H9 (cell line): ENCODE results near the gene PIN4. TPM values are rescaled to one million over a fixed set of nuclear protein-coding genes. Genes with fewer than 3 reads are reported as not detected.

Source experiments
- DNase-seq: peaks from one replicate; pipeline ENCODE4 v3.0.0-alpha.2; 2017
- H2AFZ ChIP-seq: one replicate; pipeline ENCODE4 v1.6.1; 2013; ENCODE audit warnings: mild to moderate bottlenecking, low read length, control low read depth, moderate library complexity
- H2AK5ac ChIP-seq: 2 replicates; pipeline ENCODE4 v1.6.1; 2013; ENCODE audit warnings: low read length, control low read depth, mixed read lengths; ENCODE audit not compliant: insufficient read length
- H2BK120ac ChIP-seq: one replicate; pipeline ENCODE4 v1.6.1; 2013; ENCODE audit warnings: low read depth, mild to moderate bottlenecking, low read length, control low read depth, inconsistent platforms; ENCODE audit not compliant: poor library complexity, severe bottlenecking
- H2BK12ac ChIP-seq: 2 replicates; pipeline ENCODE4 v1.6.1; 2013; ENCODE audit warnings: low read length, control low read depth, mixed read lengths, low read depth; ENCODE audit not compliant: insufficient read length
- H2BK15ac ChIP-seq: 2 replicates; pipeline ENCODE4 v1.6.1; 2013; ENCODE audit warnings: low read depth, low read length, control low read depth
- H2BK20ac ChIP-seq: one replicate; pipeline ENCODE4 v1.6.1; 2013; ENCODE audit warnings: low read depth, mild to moderate bottlenecking, low read length, control low read depth, inconsistent platforms; ENCODE audit not compliant: poor library complexity, severe bottlenecking
- H2BK5ac ChIP-seq: 2 replicates; pipeline ENCODE4 v1.6.1; 2013; ENCODE audit warnings: low read length, control low read depth, mixed read lengths; ENCODE audit not compliant: insufficient read length
- H3K14ac ChIP-seq: 2 replicates; pipeline ENCODE4 v1.6.1; 2013; ENCODE audit warnings: low read length, control low read depth; ENCODE audit not compliant: insufficient read depth
- H3K18ac ChIP-seq: 2 replicates; pipeline ENCODE4 v1.6.1; 2013; ENCODE audit warnings: low read depth, mild to moderate bottlenecking, mixed read lengths, low read length, control low read depth; ENCODE audit not compliant: insufficient read length
- H3K23ac ChIP-seq: 2 replicates; pipeline ENCODE4 v1.6.1; 2013; ENCODE audit warnings: low read length, control low read depth, mixed read lengths, low read depth; ENCODE audit not compliant: insufficient read length
- H3K23me2 ChIP-seq: 2 replicates; pipeline ENCODE4 v1.6.1; 2013; ENCODE audit warnings: low read depth, mild to moderate bottlenecking, mixed read lengths, low read length, control low read depth; ENCODE audit not compliant: insufficient read length, poor library complexity, severe bottlenecking
- H3K27ac ChIP-seq: 2 replicates; pipeline ENCODE4 v1.5.1; 2013; ENCODE audit warnings: low read length, control low read depth, mixed read lengths, low read depth; ENCODE audit not compliant: insufficient read length
- H3K27me3 ChIP-seq: 2 replicates; pipeline ENCODE4 v1.6.1; 2013; ENCODE audit warnings: low read length, control low read depth, inconsistent platforms; ENCODE audit not compliant: insufficient read depth
- H3K4ac ChIP-seq: 2 replicates; pipeline ENCODE4 v1.6.1; 2013; ENCODE audit warnings: low read depth, mild to moderate bottlenecking, control low read depth, inconsistent platforms, low read length, moderate library complexity
- H3K4me1 ChIP-seq: 2 replicates; pipeline ENCODE4 v1.6.1; 2013; ENCODE audit warnings: low read length, control low read depth, inconsistent platforms; ENCODE audit not compliant: insufficient read depth
- H3K4me2 ChIP-seq: 2 replicates; pipeline ENCODE4 v1.6.1; 2013; ENCODE audit warnings: low read length, control low read depth, mixed read lengths; ENCODE audit not compliant: insufficient read length, insufficient read depth
- H3K56ac ChIP-seq: 2 replicates; pipeline ENCODE4 v1.6.1; 2013; ENCODE audit warnings: low read depth, mild to moderate bottlenecking, mixed read lengths, low read length, control low read depth; ENCODE audit not compliant: insufficient read length
- H3K79me1 ChIP-seq: 2 replicates; pipeline ENCODE4 v1.6.1; 2013; ENCODE audit warnings: low read depth, mild to moderate bottlenecking, moderate library complexity, low read length, control low read depth, inconsistent platforms; ENCODE audit not compliant: insufficient read depth, poor library complexity, severe bottlenecking
- H3K79me2 ChIP-seq: 2 replicates; pipeline ENCODE4 v1.6.1; 2013; ENCODE audit warnings: low read length, control low read depth, inconsistent platforms; ENCODE audit not compliant: insufficient read depth
- H3K9ac ChIP-seq: 2 replicates; pipeline ENCODE4 v1.6.1; 2013; ENCODE audit warnings: low read length, control low read depth, mixed read lengths; ENCODE audit not compliant: insufficient read length; ENCODE audit errors: extremely low read depth
- H3K9me3 ChIP-seq: one replicate; pipeline ENCODE4 v1.6.1; 2013; ENCODE audit warnings: low read depth, low read length, inconsistent platforms; ENCODE audit not compliant: control insufficient read depth
- H3T11ph ChIP-seq: one replicate; pipeline ENCODE4 v1.6.1; 2013; ENCODE audit warnings: mild to moderate bottlenecking, low read length, control low read depth, inconsistent platforms
- H4K20me1 ChIP-seq: one replicate; pipeline ENCODE4 v1.6.1; 2013; ENCODE audit not compliant: control insufficient read depth, insufficient read length, insufficient read depth
- H4K5ac ChIP-seq: 2 replicates; pipeline ENCODE4 v1.6.1; 2013; ENCODE audit warnings: low read depth, mild to moderate bottlenecking, mixed read lengths, low read length, control low read depth; ENCODE audit not compliant: insufficient read length
- H4K8ac ChIP-seq: replicated peaks from 2 replicates; pipeline ENCODE4 v1.6.1; 2013; ENCODE audit warnings: low read length, control low read depth, mixed read lengths, low read depth; ENCODE audit not compliant: insufficient read length
- H4K91ac ChIP-seq: 2 replicates; pipeline ENCODE4 v1.6.1; 2013; ENCODE audit warnings: low read depth, mild to moderate bottlenecking, moderate library complexity, mixed read lengths, low read length, control low read depth; ENCODE audit not compliant: insufficient read length
- H3K27ac Mint-ChIP-seq, 3 experiments: 2 replicates in 2 of 3; 3 replicates in 1 of 3; pipeline ENCODE4 v1.8.0; 2020 to 2021; ENCODE audit warnings: mixed read lengths in 3 of 3, mild to moderate bottlenecking in 1 of 3, moderate library complexity in 1 of 3
- H3K27me3 Mint-ChIP-seq: 2 replicates; pipeline ENCODE4 v1.8.0; 2021; ENCODE audit warnings: low read depth, mild to moderate bottlenecking, moderate library complexity, mixed read lengths
- H3K36me3 Mint-ChIP-seq, 3 experiments: 2 replicates in 2 of 3; 3 replicates in 1 of 3; pipeline ENCODE4 v1.8.0; 2020 to 2021; ENCODE audit warnings: low read depth in 3 of 3, mixed read lengths in 3 of 3; ENCODE audit not compliant: insufficient read depth in 1 of 3
- H3K4me1 Mint-ChIP-seq, 2 experiments: 2 replicates each; pipeline ENCODE4 v1.8.0; 2020; ENCODE audit warnings: mixed read lengths in 2 of 2
- H3K4me3 Mint-ChIP-seq, 2 experiments: 2 replicates in 1 of 2; 3 replicates in 1 of 2; pipeline ENCODE4 v1.8.0; 2020 to 2021; ENCODE audit warnings: mild to moderate bottlenecking in 2 of 2, mixed read lengths in 2 of 2, moderate library complexity in 1 of 2
- H3K9me3 Mint-ChIP-seq, 2 experiments: 2 replicates in 1 of 2; 3 replicates in 1 of 2; pipeline ENCODE4 v1.8.0; 2020; ENCODE audit warnings: mild to moderate bottlenecking in 2 of 2, mixed read lengths in 2 of 2, moderate library complexity in 1 of 2
- WGBS: extraction: QIAGEN DNeasy Blood & Tissue Kit; methylation state at CpG from one replicate; pipeline ENCODE4 v1.1.7; 2013; ENCODE audit warnings: missing lambda C conversion rate, low lambda C conversion rate, mixed read lengths; ENCODE audit not compliant: insufficient read length; ENCODE audit errors: extremely low coverage; 5-methylcytosine and 5-hydroxymethylcytosine counted together
- total RNA-seq: library from RNA; stranded (reverse); gene quantifications from 2 replicates; pipeline ENCODE4 v1.2.1, GENCODE V29; 2021
- TF ChIP-seq, protein P1 (sequence below): fragments of 200-600 bp; sonication (generic); conservative IDR thresholded peaks from 3 replicates; pipeline ENCODE4 v1.8.0; 2021; ENCODE audit warnings: antibody characterized with exemption, mild to moderate bottlenecking

Gene PIN4
- total RNA-seq, 1 experiment from 2014 or later = 16.3 TPM

DNA sequence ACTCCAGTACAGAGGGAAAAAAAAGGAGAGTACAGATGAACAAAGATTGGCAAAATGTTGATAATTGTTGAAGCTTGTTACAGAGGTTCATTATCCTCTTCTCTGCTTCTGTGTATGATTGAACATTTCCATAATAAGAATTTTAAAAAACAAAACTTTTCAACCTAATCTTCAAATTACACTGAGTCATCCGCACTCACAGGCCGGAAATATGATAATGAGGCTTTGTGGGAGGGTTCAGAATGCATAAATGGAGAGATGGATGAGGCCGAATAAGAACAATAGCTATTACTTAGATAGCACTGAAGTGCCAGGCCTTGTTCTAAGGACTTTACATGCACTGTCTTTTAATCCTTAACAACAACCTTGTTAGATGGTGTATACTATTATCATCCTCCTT is 61.9 kb downstream of the PIN4 start:
- no peak overlapping the region for H2BK20ac ChIP-seq
- no peak overlapping the region for H3K9ac ChIP-seq
- peaks cover 73 to 80% of the 10 kb centered on the region in 2 experiments for H3K9me3 Mint-ChIP-seq
- H3K18ac ChIP-seq = no peak overlapping the region
- no peaks in the 10 kb centered on the region for H3K27me3 Mint-ChIP-seq
- H3K79me1 ChIP-seq = no peaks in the 10 kb centered on the region
- TF ChIP-seq, protein P1, sequence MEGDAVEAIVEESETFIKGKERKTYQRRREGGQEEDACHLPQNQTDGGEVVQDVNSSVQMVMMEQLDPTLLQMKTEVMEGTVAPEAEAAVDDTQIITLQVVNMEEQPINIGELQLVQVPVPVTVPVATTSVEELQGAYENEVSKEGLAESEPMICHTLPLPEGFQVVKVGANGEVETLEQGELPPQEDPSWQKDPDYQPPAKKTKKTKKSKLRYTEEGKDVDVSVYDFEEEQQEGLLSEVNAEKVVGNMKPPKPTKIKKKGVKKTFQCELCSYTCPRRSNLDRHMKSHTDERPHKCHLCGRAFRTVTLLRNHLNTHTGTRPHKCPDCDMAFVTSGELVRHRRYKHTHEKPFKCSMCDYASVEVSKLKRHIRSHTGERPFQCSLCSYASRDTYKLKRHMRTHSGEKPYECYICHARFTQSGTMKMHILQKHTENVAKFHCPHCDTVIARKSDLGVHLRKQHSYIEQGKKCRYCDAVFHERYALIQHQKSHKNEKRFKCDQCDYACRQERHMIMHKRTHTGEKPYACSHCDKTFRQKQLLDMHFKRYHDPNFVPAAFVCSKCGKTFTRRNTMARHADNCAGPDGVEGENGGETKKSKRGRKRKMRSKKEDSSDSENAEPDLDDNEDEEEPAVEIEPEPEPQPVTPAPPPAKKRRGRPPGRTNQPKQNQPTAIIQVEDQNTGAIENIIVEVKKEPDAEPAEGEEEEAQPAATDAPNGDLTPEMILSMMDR = no peak
- no peak overlapping the region for H4K8ac ChIP-seq
- H3K36me3 Mint-ChIP-seq = peaks cover 0 to 2% (median 0%) of the 10 kb centered on the region in 3 experiments; a peak in 2 of 7 replicates
- no peak overlapping the region for H3K27ac Mint-ChIP-seq
- no peaks in the 10 kb centered on the region for H3K4me1 Mint-ChIP-seq
- WGBS = no CpG with 5 or more reads among the region's 3 CpGs
- no peaks in the 10 kb centered on the region for H3K79me2 ChIP-seq
- no peak overlapping the region for H3K4ac ChIP-seq
- no peak overlapping the region for H3K23ac ChIP-seq
- H4K91ac ChIP-seq = no peak overlapping the region
- H3K4me3 Mint-ChIP-seq = no peak overlapping the region
- H3T11ph ChIP-seq = no peak overlapping the region
- no peak overlapping the region for H2BK5ac ChIP-seq
- no peaks in the 10 kb centered on the region for H4K20me1 ChIP-seq
- H3K56ac ChIP-seq = no peak overlapping the region
- no peaks in the 10 kb centered on the region for H3K27me3 ChIP-seq
- no peak overlapping the region for H3K14ac ChIP-seq
- no peak overlapping the region for H2BK12ac ChIP-seq
- H3K27ac ChIP-seq = no peak overlapping the region
- H3K4me2 ChIP-seq = no peak overlapping the region
- no peak overlapping the region for H2BK120ac ChIP-seq
- no peaks in the 10 kb centered on the region for H3K23me2 ChIP-seq
- H2AK5ac ChIP-seq = no peak overlapping the region
- H2BK15ac ChIP-seq = no peak overlapping the region
- H2AFZ ChIP-seq = no peak overlapping the region
- no peaks in the 10 kb centered on the region for H3K4me1 ChIP-seq
- H4K5ac ChIP-seq = no peak overlapping the region
- peaks cover 34% of the 10 kb centered on the region for H3K9me3 ChIP-seq
- DNase-seq = no peak
